DOHH2 (cell line): ENCODE measurements around the gene DTYMK.

ENCODE experiments used
- H3F3A ChIP-seq: fragments of 200-600 bp; sonication (generic), shearing (Covaris generic); 2 replicates; pipeline ENCODE4 v1.6.0; 2016; ENCODE audit warnings: antibody characterized with exemption, mild to moderate bottlenecking; ENCODE audit not compliant: control insufficient read depth, insufficient read depth
- H3K27ac ChIP-seq: fragments of 200-600 bp; sonication (generic); 2 replicates; pipeline ENCODE4 v1.5.1; 2014; ENCODE audit warnings: low read depth, mild to moderate bottlenecking, low read length, moderate library complexity
- H3K27me3 ChIP-seq: fragments of 200-600 bp; sonication (generic); 2 replicates; pipeline ENCODE4 v1.6.1; 2014; ENCODE audit warnings: mild to moderate bottlenecking, low read length, mixed read lengths; ENCODE audit not compliant: control insufficient read depth
- H3K36me3 ChIP-seq: fragments of 200-600 bp; sonication (generic); 2 replicates; pipeline ENCODE4 v1.6.1; 2014; ENCODE audit warnings: mild to moderate bottlenecking, low read length, moderate library complexity, mixed read lengths; ENCODE audit not compliant: control insufficient read depth
- H3K4me1 ChIP-seq: fragments of 200-600 bp; sonication (generic); 2 replicates; pipeline ENCODE4 v1.6.1; 2014; ENCODE audit warnings: mild to moderate bottlenecking, low read length, mixed read lengths; ENCODE audit not compliant: control insufficient read depth
- H3K4me2 ChIP-seq: fragments of 200-600 bp; sonication (generic); 2 replicates; pipeline ENCODE4 v1.6.0; 2014; ENCODE audit warnings: mild to moderate bottlenecking, low read length, moderate library complexity
- H3K4me3 ChIP-seq: fragments of 200-600 bp; sonication (generic); 2 replicates; pipeline ENCODE4 v1.5.1; 2014; ENCODE audit warnings: mild to moderate bottlenecking, low read length, mixed read lengths
- H3K79me2 ChIP-seq: fragments of 200-600 bp; sonication (generic); 2 replicates; pipeline ENCODE4 v1.6.1; 2014; ENCODE audit warnings: mild to moderate bottlenecking, low read length, mixed read lengths; ENCODE audit not compliant: control insufficient read depth
- H3K9me2 ChIP-seq: fragments of 200-600 bp; sonication (generic); replicated peaks from 2 replicates; pipeline ENCODE4 v1.6.1; 2014; ENCODE audit warnings: mild to moderate bottlenecking, low read length, mixed read lengths; ENCODE audit not compliant: control insufficient read depth
- H3K9me3 ChIP-seq: fragments of 200-600 bp; sonication (generic); 2 replicates; pipeline ENCODE4 v1.6.1; 2014; ENCODE audit warnings: antibody characterized with exemption, low read length, mixed read lengths; ENCODE audit not compliant: control insufficient read depth, insufficient read depth
- H4K20me1 ChIP-seq: fragments of 200-600 bp; sonication (generic); 2 replicates; pipeline ENCODE4 v1.6.0; 2014; ENCODE audit warnings: low read depth, mild to moderate bottlenecking, antibody characterized with exemption, low read length, moderate library complexity; ENCODE audit not compliant: control insufficient read depth, insufficient read depth
- EZH2phosphoT487 ChIP-seq: fragments of 200-600 bp; sonication (generic); IDR thresholded peaks from 2 replicates; pipeline ENCODE4 v1.6.1; 2017; ENCODE audit warnings: borderline replicate concordance, mild to moderate bottlenecking, antibody characterized with exemption, low read length, moderate library complexity, mixed read lengths
- TF ChIP-seq, protein P1 (sequence below): fragments of 200-600 bp; sonication (generic); IDR thresholded peaks from one replicate; pipeline ENCODE4 v1.5.1; 2014; ENCODE audit warnings: antibody characterized with exemption, mild to moderate bottlenecking, low read depth, low read length; ENCODE audit not compliant: poor library complexity, severe bottlenecking

The DTYMK gene

DNA sequence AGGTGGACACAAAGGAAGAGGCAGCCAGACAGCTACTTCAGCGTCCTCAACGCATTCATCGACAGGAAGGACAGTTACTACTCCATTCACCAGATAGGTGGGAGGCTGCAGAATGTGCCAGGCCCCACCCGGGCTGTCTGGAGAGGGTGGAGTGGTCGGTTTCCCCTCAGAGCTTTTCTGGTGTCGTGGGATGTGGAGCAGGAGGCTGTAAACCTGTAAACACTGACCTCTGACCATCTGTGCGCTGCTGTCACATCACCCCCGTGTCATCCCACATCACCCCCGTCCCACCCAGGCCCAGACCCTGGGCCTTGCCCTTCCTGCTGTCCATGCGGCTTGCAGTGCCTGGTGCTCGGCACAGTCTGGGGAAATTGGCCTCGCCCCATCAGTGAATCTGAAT lies 32.1 kb downstream of the DTYMK start:
- Histone ChIP-seq H3K36me3 (peaks cover 65% of the 10 kb centered on the region), H3K4me3 (no peak overlapping the region), H3K79me2 (peaks cover 23% of the 10 kb centered on the region), H3K9me3 (no peaks in the 10 kb centered on the region), H4K20me1 (0 out of 2 replicates have a peak, but pooled peaks cover 3% of the 10 kb centered on the region), H3K27ac (no peak overlapping the region), H3K27me3 (no peaks in the 10 kb centered on the region), H3K4me2 (no peak overlapping the region), H3F3A (no peaks in the 10 kb centered on the region), H3K9me2 (no peaks in the 10 kb centered on the region), H3K4me1 (no peaks in the 10 kb centered on the region)
- no peak for TF ChIP-seq EZH2phosphoT487
- TF ChIP-seq, protein P1, sequence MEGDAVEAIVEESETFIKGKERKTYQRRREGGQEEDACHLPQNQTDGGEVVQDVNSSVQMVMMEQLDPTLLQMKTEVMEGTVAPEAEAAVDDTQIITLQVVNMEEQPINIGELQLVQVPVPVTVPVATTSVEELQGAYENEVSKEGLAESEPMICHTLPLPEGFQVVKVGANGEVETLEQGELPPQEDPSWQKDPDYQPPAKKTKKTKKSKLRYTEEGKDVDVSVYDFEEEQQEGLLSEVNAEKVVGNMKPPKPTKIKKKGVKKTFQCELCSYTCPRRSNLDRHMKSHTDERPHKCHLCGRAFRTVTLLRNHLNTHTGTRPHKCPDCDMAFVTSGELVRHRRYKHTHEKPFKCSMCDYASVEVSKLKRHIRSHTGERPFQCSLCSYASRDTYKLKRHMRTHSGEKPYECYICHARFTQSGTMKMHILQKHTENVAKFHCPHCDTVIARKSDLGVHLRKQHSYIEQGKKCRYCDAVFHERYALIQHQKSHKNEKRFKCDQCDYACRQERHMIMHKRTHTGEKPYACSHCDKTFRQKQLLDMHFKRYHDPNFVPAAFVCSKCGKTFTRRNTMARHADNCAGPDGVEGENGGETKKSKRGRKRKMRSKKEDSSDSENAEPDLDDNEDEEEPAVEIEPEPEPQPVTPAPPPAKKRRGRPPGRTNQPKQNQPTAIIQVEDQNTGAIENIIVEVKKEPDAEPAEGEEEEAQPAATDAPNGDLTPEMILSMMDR, result no peak

DNA sequence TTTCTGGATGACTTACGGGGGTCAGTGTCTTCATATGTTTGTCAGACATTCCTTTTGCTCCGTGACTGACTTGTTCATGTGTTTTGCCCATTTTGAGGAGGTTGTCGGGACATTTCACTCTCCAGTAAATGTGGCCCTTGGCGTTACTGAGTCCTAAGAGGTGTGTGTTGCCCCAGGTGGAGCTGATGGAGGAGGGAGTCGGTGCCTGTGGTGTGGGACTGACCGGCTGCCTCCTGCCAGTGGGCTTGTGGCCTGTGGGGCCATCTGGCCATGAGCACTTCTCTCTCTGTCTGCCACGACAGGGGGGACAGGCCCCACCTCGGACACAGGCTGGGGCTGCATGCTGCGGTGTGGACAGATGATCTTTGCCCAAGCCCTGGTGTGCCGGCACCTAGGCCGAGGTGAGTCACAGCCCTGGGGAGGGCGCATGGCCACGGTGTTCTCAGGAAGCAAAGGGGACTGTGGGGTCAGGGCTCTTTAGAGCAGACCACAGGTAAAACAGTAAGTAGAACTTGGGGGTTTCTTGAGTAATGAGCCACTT lies 33.3 kb downstream of the DTYMK start:
- Histone ChIP-seq H3K27me3 (no peaks in the 10 kb centered on the region), H4K20me1 (peaks cover 11% of the 10 kb centered on the region; the same call in 1 of the 2 replicates), H3K79me2 (peaks cover 35% of the 10 kb centered on the region), H3K9me2 (no peaks in the 10 kb centered on the region), H3K27ac (no peak overlapping the region), H3K4me3 (no peak overlapping the region), H3K36me3 (peaks cover 55% of the 10 kb centered on the region), H3K9me3 (no peaks in the 10 kb centered on the region), H3F3A (no peaks in the 10 kb centered on the region), H3K4me1 (no peaks in the 10 kb centered on the region), H3K4me2 (no peak overlapping the region)
- no peak for TF ChIP-seq EZH2phosphoT487

DNA sequence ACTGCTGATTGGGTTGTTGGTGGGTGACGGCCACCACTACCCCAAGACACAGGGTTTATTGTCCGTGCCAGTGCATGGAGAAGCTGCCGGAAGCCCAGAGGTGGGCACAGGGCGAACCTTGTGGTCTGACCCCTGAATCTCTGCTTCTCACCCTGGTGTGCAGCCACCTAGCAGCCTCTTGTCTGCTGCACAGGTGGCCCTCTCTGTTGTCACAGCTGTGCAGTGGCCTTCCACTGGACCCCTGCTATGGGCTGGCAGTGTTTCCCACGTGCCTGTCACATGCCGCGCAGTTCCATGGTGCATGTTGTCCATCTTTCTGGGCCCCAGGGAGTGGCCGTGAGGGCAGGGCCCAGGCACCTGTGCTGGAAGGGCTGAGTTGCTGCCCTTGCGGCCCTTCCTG lies 33.9 kb downstream of the DTYMK start:
- Histone ChIP-seq H3K27ac (no peak overlapping the region), H3K4me3 (no peak overlapping the region), H3K9me3 (no peaks in the 10 kb centered on the region), H4K20me1 (peaks cover 11% of the 10 kb centered on the region; the same call in 1 of the 2 replicates), H3K4me1 (no peaks in the 10 kb centered on the region), H3F3A (no peaks in the 10 kb centered on the region), H3K9me2 (no peaks in the 10 kb centered on the region), H3K27me3 (no peaks in the 10 kb centered on the region), H3K36me3 (peaks cover 52% of the 10 kb centered on the region), H3K4me2 (no peak overlapping the region), H3K79me2 (peaks cover 41% of the 10 kb centered on the region)
- no peak for TF ChIP-seq EZH2phosphoT487
- TF ChIP-seq, protein P1, result no peak

DNA sequence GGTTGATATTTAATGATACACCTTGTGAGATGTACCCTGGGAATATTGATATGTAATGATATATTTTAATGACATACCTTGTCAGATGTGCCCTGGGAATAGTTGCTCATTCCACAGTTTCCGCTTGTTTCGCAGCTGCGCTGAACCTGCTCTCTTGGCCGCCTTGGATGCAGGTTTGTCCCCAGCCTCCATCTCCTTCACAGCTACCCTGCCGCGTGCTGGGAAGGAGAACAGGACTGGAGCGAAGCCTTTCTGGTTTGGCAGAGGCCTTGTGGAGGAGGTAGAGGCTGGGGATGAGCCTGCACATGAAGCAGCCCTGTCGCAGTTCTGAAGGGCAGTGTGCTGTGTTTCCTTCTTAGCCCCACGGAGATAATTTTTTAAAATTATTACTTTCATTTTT lies 34.5 kb downstream of the DTYMK start:
- peaks cover 52% of the 10 kb centered on the region for H3K36me3 ChIP-seq
- H3K27ac ChIP-seq, result no peak overlapping the region
- peaks cover 47% of the 10 kb centered on the region for H3K79me2 ChIP-seq

More for the DNA sequence above, 34.5 kb downstream of the DTYMK start:
- Histone ChIP-seq H3K4me2 (no peak overlapping the region), H3F3A (no peaks in the 10 kb centered on the region), H3K9me2 (no peaks in the 10 kb centered on the region), H4K20me1 (peaks cover 11% of the 10 kb centered on the region; the same call in 1 of the 2 replicates), H3K9me3 (no peaks in the 10 kb centered on the region), H3K4me1 (no peaks in the 10 kb centered on the region), H3K27me3 (no peaks in the 10 kb centered on the region), H3K4me3 (no peak overlapping the region)
- TF ChIP-seq EZH2phosphoT487, result no peak
- TF ChIP-seq, protein P1, result no peak
